ENCODE measurements around the gene STK10. TPM values are rescaled to one million over a fixed set of nuclear protein-coding genes. Genes with fewer than 3 reads are reported as not detected.

Gene STK10
- total and polyA plus RNA-seq, 12 donors: 5.5 to 39.1 (median 19.0) TPM

DNA sequence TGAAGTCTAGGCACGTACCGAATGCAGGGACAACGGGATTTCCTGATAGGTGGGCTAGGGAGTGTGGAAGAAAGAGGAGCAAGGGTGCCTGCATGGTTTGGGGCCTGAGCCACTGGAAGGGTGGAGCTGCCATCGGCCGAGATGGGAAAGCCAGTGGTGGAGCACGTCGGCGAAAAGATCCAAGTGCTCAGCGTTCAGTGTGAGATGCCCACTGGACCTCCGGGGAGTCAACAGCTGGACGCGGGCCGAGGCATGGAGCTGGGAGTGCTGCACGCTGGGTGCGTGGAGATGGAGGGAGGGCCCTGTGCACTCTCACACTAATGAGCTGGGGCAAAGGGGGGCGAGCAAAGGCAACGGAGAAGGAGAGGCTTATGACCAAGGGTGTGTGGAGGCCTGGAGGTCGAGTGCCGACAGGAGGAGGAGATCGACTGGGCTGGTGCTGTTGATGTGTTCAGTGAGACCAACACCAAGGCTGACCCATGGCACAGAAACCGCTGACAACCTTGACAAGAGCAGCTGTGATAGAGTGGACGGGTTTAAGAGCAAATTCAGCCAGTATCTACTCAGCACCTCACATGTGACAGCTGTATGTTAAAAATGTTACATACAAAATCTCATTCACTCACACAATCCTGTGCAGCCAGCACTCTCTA, 85.7 kb downstream of the STK10 start:
- peak in 1 of 7 donors; percentile 10 for DNase-seq
- Histone ChIP-seq H3K9me3 (replicated peaks in 1 of 3) (no peaks in the 10 kb centered on the region), H3K27ac (peak overlapping the region in 2 of 5 donors; percentile 71 to 91), H3K36me3 (replicated peaks in 1 of 2) (no peaks in the 10 kb centered on the region), H3K27me3 (no peaks in the 10 kb centered on the region), H3K4me1 (replicated peaks in 1 of 2) (peaks cover 5 to 23% of the 10 kb centered on the region in 2 donors), H3K4me3 (no peak overlapping the region)
- 90 to 94% (median 91%) methylated on average over 22 of the region's 22 CpGs for WGBS, 4 donors
- intact Hi-C loops (cut with DNase I): loop anchor here in 1 of 2 donors (5.0 kb wide), 1 partner anchor 185 kb away; no protein-coding TSS in a partner anchor
- TF ChIP-seq CTCF (IDR thresholded peaks at IDR 0.05): no peak
- no peak for TF ChIP-seq POLR2A (IDR thresholded peaks at IDR 0.05)

GRCh38 chr5:172101547-172102217, 86.3 kb downstream of the STK10 start:
- H3K27ac ChIP-seq: peak overlapping the region in 1 of 5 donors; percentile 91

DNA sequence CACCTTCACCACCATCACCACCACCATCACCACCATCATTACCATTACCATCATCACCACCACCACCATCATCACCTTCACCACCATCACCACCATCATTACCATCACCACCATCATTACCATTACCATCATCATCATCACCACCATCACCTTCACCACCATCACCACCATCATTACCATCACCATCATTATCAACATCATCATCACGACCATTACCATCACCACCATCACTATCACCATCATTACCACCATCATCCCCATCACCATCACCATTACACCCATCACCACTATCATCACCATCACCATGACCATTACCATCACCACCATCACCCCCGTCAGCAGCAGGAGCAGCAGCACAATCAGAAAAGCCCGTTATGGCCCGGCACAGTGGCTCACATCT, 89.1 kb downstream of the STK10 start:
- Histone ChIP-seq H3K27me3 (no peaks in the 10 kb centered on the region), H3K36me3 (replicated peaks in 1 of 2) (no peaks in the 10 kb centered on the region), H3K4me3 (no peak overlapping the region), H3K27ac (no peak overlapping the region), H3K4me1 (replicated peaks in 1 of 2) (peaks cover 0 to 11% of the 10 kb centered on the region in 2 donors), H3K9me3 (replicated peaks in 1 of 3) (no peaks in the 10 kb centered on the region)
- DNase-seq: no peak
- 90 to 98% (median 98%) methylated on average over 4 of the region's 4 CpGs for WGBS, 4 donors
- TF ChIP-seq POLR2A (IDR thresholded peaks at IDR 0.05) (no peak), CTCF (IDR thresholded peaks at IDR 0.05) (no peak)
- intact Hi-C loops (cut with DNase I): no loop called here

More at GRCh38 chr5:172101547-172102217, 86.3 kb downstream of the STK10 start:
- no peaks in the 10 kb centered on the region for H3K36me3 ChIP-seq (replicated peaks in 1 of 2)
- H3K4me1 ChIP-seq (replicated peaks in 1 of 2): peaks cover 0 to 16% of the 10 kb centered on the region in 2 donors
- WGBS, 4 donors: 89 to 94% (median 91%) methylated on average over 13 to 14 of the region's 14 CpGs
- intact Hi-C loops (cut with DNase I): loop anchor here in 1 of 2 donors (5.0 kb wide), 1 partner anchor 186 kb away; no protein-coding TSS in a partner anchor
- no peak for DNase-seq
- H3K4me3 ChIP-seq: no peak overlapping the region
- no peaks in the 10 kb centered on the region for H3K9me3 ChIP-seq (replicated peaks in 1 of 3)
- TF ChIP-seq CTCF (IDR thresholded peaks at IDR 0.05) (no peak), POLR2A (IDR thresholded peaks at IDR 0.05) (no peak)
- H3K27me3 ChIP-seq: no peaks in the 10 kb centered on the region

GRCh38 chr5:172098046-172098445, 90.0 kb downstream of the STK10 start:
- H3K9me3 ChIP-seq (replicated peaks in 1 of 3): no peaks in the 10 kb centered on the region
- peaks cover 0 to 6% of the 10 kb centered on the region in 2 donors for H3K4me1 ChIP-seq (replicated peaks in 1 of 2)
- peaks cover 0 to 6% of the 10 kb centered on the region in 2 donors for H3K36me3 ChIP-seq (replicated peaks in 1 of 2)
- no peak for TF ChIP-seq POLR2A (IDR thresholded peaks at IDR 0.05)
- TF ChIP-seq CTCF (IDR thresholded peaks at IDR 0.05): no peak
- intact Hi-C loops (cut with DNase I): no loop called here
- no peak overlapping the region for H3K27ac ChIP-seq
- H3K4me3 ChIP-seq: no peak overlapping the region
- H3K27me3 ChIP-seq: no peaks in the 10 kb centered on the region
- DNase-seq: no peak
- 81 to 85% (median 82%) methylated on average over 6 of the region's 6 CpGs for WGBS, 4 donors
